ENCODE measurements around the gene RO60. TPM values are rescaled to one million over a fixed set of nuclear protein-coding genes. Genes with fewer than 3 reads are reported as not detected.

The RO60 gene
- polyA plus RNA-seq, 4 donors: 4.0 to 26.4 (median 7.2) TPM

DNA sequence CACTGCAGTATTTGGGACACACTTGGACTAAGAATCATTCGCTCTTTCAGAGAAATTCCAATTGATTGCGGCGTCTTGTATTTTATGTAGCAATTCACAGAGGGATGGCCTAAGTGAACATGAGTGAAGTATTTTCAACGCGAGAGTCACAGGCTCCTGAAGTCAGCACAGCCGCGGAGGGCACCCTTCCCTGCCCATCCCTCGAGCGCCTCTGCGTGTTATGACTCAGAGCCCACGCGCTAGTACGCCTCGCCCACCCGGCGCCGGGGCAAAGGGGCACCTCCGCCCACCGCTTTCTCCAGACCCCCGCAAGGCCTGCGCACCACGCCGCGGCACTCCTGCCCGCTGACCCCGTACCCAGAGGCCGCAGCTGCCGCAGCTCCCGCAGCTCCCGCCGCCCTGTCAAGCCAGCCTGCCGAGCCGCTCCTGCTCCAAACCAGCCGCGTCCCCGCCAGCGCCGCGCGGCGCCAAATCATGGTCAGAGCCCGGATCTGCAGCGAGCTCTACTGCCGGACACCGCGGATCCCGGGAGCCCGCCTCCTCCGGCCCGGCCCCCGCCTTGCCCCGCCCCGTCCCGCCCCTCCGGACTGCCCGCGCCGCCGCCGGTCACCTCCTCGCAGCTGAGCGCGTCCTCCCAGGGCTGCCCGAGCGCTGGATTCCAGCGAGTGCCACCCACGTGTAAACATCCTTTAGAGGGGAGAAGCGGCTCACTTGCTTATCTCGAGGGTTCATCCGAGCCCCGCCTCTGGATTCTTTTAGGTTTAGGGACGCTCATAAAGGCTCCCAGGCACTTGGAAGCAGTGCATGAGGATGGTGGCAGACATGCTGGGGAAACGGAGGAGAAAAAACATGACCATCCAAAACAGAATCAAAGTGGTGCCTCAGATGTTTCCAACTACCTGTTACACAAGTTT is 45.8 kb downstream of the RO60 start, which contains the start of gene GLRX2:
TSS of gene GLRX2 (minus strand) at position 508 of the 914 bp plus-strand sequence. CDS start at position 476, 32 bp downstream.
- DNase-seq: peak; percentile 85 to 92
- FAIRE-seq: no peak
- no peaks in the 10 kb centered on the region for H3K9me3 ChIP-seq (ENCODE audit: control insufficient read depth in 2 of 2, insufficient read depth in 1 of 2, low read depth in 1 of 2, low read length in 1 of 2)
- 0 to 1% (median 0%) methylated on average over 58 to 73 of the region's 73 CpGs for WGBS, 3 donors
- H3K27ac ChIP-seq (ENCODE audit: low read depth in 1 of 3, low read length in 2 of 3): peak within 1 kb of the TSS; percentile 79 to 94 (median 80)
- H3K27me3 ChIP-seq (ENCODE audit: control insufficient read depth in 3 of 3, insufficient read depth in 3 of 3, low read length in 3 of 3): no peaks in the 10 kb centered on the region
- peak within 1 kb of the TSS; percentile 51 to 58 (median 55) for H3K4me3 ChIP-seq (ENCODE audit: low read depth in 1 of 3, low read length in 3 of 3)
- H3K4me1 ChIP-seq (ENCODE audit: control insufficient read depth in 3 of 3, insufficient read depth in 2 of 3, low read depth in 1 of 3, low read length in 2 of 3): peaks cover 0 to 10% (median 3%) of the 10 kb centered on the region in 3 donors
- H3K36me3 ChIP-seq (ENCODE audit: control insufficient read depth in 3 of 3, insufficient read depth in 2 of 3, low read depth in 1 of 3, low read length in 3 of 3): peaks cover 0 to 1% (median 0%) of the 10 kb centered on the region in 3 donors

DNA sequence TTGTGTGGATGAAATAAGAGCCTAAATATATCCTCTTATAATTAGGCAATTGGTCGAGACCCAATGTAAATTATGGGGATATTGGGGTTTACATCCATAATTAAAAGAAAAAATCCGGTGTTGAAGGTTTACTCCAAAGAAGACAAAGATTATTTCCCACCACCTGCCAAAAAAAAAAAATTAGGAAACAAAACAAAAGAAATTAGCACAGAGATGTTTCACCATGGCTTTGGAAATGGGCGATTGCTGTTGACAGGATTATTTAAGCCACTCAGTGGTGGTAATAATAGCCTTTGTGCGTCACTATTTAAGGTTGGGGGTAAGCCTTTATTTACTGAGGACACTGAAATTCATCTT is 46.4 kb downstream of the RO60 start:
- Histone ChIP-seq H3K9me3 (ENCODE audit: control insufficient read depth in 2 of 2, insufficient read depth in 1 of 2, low read depth in 1 of 2, low read length in 1 of 2) (no peaks in the 10 kb centered on the region), H3K27me3 (ENCODE audit: control insufficient read depth in 3 of 3, insufficient read depth in 3 of 3, low read length in 3 of 3) (no peaks in the 10 kb centered on the region), H3K27ac (ENCODE audit: low read depth in 1 of 3, low read length in 2 of 3) (peak overlapping the region in 2 of 3 donors; percentile 79 to 94), H3K36me3 (ENCODE audit: control insufficient read depth in 3 of 3, insufficient read depth in 2 of 3, low read depth in 1 of 3, low read length in 3 of 3) (no peaks in the 10 kb centered on the region), H3K4me1 (ENCODE audit: control insufficient read depth in 3 of 3, insufficient read depth in 2 of 3, low read depth in 1 of 3, low read length in 2 of 3) (peaks cover 0 to 10% (median 3%) of the 10 kb centered on the region in 3 donors), H3K4me3 (ENCODE audit: low read depth in 1 of 3, low read length in 3 of 3) (peak overlapping the region in 2 of 3 donors; percentile 51 to 58)
- peak in 1 of 2 donors; percentile 5 for DNase-seq
- no peak for FAIRE-seq
- WGBS, 3 donors: 25 to 47% (median 39%) methylated on average over 4 of the region's 4 CpGs

DNA sequence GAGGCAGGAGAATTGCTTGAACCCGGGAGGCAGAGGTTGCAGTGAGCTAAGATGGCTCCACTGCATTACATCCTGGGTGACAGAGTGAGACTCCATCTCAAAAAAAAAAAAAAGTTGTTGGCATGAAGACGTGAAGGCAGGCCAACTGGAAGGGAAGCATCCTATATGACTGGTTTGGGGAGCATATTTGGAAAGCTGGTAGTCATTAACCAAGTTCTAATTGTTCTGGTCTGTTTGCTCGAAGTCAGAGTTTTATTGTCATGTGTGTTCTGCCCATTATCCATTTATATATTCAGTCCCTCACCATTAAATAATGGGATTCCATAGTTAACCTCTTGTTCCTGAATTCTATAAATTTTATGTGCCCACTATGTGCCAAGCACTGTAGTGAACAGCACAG is 49.1 kb downstream of the RO60 start:
- no peak overlapping the region for H3K27ac ChIP-seq (ENCODE audit: low read depth in 1 of 3, low read length in 2 of 3)
- no peaks in the 10 kb centered on the region for H3K27me3 ChIP-seq (ENCODE audit: control insufficient read depth in 3 of 3, insufficient read depth in 3 of 3, low read length in 3 of 3)
- 72 to 87% (median 85%) methylated on average over 3 of the region's 3 CpGs for WGBS, 3 donors
- H3K4me3 ChIP-seq (ENCODE audit: low read depth in 1 of 3, low read length in 3 of 3): no peak overlapping the region
- FAIRE-seq (no peak), DNase-seq (no peak)
- no peaks in the 10 kb centered on the region for H3K36me3 ChIP-seq (ENCODE audit: control insufficient read depth in 3 of 3, insufficient read depth in 2 of 3, low read depth in 1 of 3, low read length in 3 of 3)
- peaks cover 0 to 15% (median 3%) of the 10 kb centered on the region in 3 donors for H3K4me1 ChIP-seq (ENCODE audit: control insufficient read depth in 3 of 3, insufficient read depth in 2 of 3, low read depth in 1 of 3, low read length in 2 of 3)
- no peaks in the 10 kb centered on the region for H3K9me3 ChIP-seq (ENCODE audit: control insufficient read depth in 2 of 2, insufficient read depth in 1 of 2, low read depth in 1 of 2, low read length in 1 of 2)

Other genes with a start within 250 kb of the RO60 start
- gene UCHL5, start 252 bp upstream of the RO60 start, polyA plus RNA-seq: 10 to 100 TPM; 22.6 to 33.1 (median 24.2) TPM
- gene GLRX2, start 45.8 kb downstream of the RO60 start, polyA plus RNA-seq: 10 to 100 TPM; 17.4 to 27.3 (median 21.5) TPM
- 10 to 100 TPM in 3 of 4 donors, 1 to 10 TPM in 1; 7.6 to 23.2 (median 13.2) TPM for gene CDC73, start 62.4 kb downstream of the RO60 start, polyA plus RNA-seq
- gene B3GALT2, start 127.0 kb downstream of the RO60 start, polyA plus RNA-seq: 1 to 10 TPM in 2 of 4 donors, under 1 TPM in 2; 0.45 to 8.9 (median 0.84) TPM